ENCODE results near the gene SASH3.

The SASH3 gene

DNA sequence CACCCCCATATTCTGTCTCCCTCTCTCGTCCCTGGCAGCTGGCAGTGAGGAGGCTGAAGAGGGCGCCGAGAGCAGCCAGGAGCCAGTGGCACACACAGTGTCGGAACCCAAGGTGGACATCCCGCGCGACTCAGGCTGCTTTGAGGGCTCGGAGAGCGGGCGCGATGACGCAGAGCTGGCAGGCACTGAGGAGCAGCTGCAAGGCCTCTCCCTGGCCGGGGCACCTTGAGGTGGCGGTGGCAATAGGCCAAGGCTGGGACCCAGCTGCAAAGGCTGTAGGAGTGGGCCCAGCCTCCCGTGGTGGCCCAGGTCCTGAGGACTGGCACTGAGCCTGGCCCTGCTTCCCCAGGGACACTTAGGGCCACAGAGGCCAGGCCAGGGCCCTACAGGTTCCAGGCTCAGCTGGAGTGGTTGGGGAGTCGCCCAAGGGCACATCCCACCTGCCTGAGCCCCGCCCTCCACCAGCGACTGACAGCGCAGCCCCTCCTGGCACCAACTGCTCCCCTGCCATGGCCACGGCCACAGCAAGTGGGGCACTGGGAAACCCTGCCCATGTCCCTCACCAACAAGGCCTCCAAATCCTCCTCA is 13.9 kb downstream of the SASH3 start:
- H3K79me2 ChIP-seq (ENCODE audit: control insufficient read depth, insufficient read depth, low read length) = no peaks in the 10 kb centered on the region
- no peaks in the 10 kb centered on the region for H3K36me3 ChIP-seq (ENCODE audit: control insufficient read depth, insufficient read depth, low read length)
- no peak overlapping the region for H4K8ac ChIP-seq (ENCODE audit: low read depth, low read length)
- no CpG with 5 or more reads among the region's 20 CpGs for WGBS (ENCODE audit: extremely low coverage, insufficient coverage, low lambda C conversion rate)
- no peak overlapping the region for H3K23ac ChIP-seq (ENCODE audit: low read length)
- H3K4ac ChIP-seq (ENCODE audit: low read depth, low read length) = no peak overlapping the region
- no peak overlapping the region for H2BK120ac ChIP-seq (ENCODE audit: low read depth, low read length)
- no peak overlapping the region for H4K5ac ChIP-seq (ENCODE audit: low read length)
- H3K27me3 ChIP-seq (ENCODE audit: insufficient read depth, low read length, poor library complexity) = no peaks in the 10 kb centered on the region
- H3K4me1 ChIP-seq (ENCODE audit: control insufficient read depth, low read depth, low read length) = no peaks in the 10 kb centered on the region
- H2BK15ac ChIP-seq (replicated peaks; ENCODE audit: low read depth) = no peak overlapping the region
- H3K4me2 ChIP-seq (ENCODE audit: low read length) = no peak overlapping the region
- H3K27ac ChIP-seq (ENCODE audit: low read depth, low read length) = no peak overlapping the region
- H3K79me1 ChIP-seq (ENCODE audit: low read length) = no peaks in the 10 kb centered on the region
- no peak for DNase-seq
- H3K9ac ChIP-seq (ENCODE audit: low read length) = no peak overlapping the region
- no peak overlapping the region for H3K18ac ChIP-seq (ENCODE audit: low read length)
- H2BK5ac ChIP-seq (ENCODE audit: low read length) = no peak overlapping the region
- H3K4me3 ChIP-seq (ENCODE audit: low read length) = no peak overlapping the region
- no peak overlapping the region for H2AK5ac ChIP-seq (ENCODE audit: low read length)
- no peak overlapping the region for H3K56ac ChIP-seq (ENCODE audit: low read length)

DNA sequence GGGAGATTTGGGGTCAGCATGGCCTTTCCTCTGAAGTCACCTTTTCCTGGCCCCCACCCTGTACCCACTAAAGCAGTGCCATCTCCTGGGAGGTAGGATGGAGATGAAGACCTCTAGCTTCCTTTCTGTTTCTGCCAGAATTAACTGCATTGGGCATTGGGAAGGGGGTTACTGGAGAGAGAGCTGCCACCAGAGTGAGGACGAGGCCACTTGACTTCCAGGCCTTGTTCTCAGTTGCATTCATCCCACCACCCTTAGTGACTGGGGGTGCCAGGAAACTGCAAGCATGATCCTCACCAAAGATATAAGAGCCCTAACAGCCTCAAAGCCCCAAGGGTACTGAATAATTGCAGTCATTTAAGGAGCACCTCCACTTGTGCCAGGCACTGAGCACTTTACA is 15.8 kb downstream of the SASH3 start:
- H3K18ac ChIP-seq (ENCODE audit: low read length) = no peak overlapping the region
- H3K23ac ChIP-seq (ENCODE audit: low read length) = no peak overlapping the region
- no peak overlapping the region for H2BK5ac ChIP-seq (ENCODE audit: low read length)
- H3K4me3 ChIP-seq (ENCODE audit: low read length) = no peak overlapping the region
- no peak overlapping the region for H4K8ac ChIP-seq (ENCODE audit: low read depth, low read length)
- H3K36me3 ChIP-seq (ENCODE audit: control insufficient read depth, insufficient read depth, low read length) = no peaks in the 10 kb centered on the region
- no peak overlapping the region for H3K27ac ChIP-seq (ENCODE audit: low read depth, low read length)
- no peak overlapping the region for H2BK120ac ChIP-seq (ENCODE audit: low read depth, low read length)
- no peak overlapping the region for H2AK5ac ChIP-seq (ENCODE audit: low read length)
- no peaks in the 10 kb centered on the region for H3K27me3 ChIP-seq (ENCODE audit: insufficient read depth, low read length, poor library complexity)
- H3K79me2 ChIP-seq (ENCODE audit: control insufficient read depth, insufficient read depth, low read length) = no peaks in the 10 kb centered on the region
- no peak overlapping the region for H2BK15ac ChIP-seq (replicated peaks; ENCODE audit: low read depth)
- no peak overlapping the region for H4K5ac ChIP-seq (ENCODE audit: low read length)
- H3K56ac ChIP-seq (ENCODE audit: low read length) = no peak overlapping the region
- H3K4me2 ChIP-seq (ENCODE audit: low read length) = no peak overlapping the region
- no peak for DNase-seq
- H3K9ac ChIP-seq (ENCODE audit: low read length) = no peak overlapping the region
- H3K4ac ChIP-seq (ENCODE audit: low read depth, low read length) = no peak overlapping the region
- no peaks in the 10 kb centered on the region for H3K79me1 ChIP-seq (ENCODE audit: low read length)
- no CpG with 5 or more reads among the region's 1 CpG for WGBS (ENCODE audit: extremely low coverage, insufficient coverage, low lambda C conversion rate)
- no peaks in the 10 kb centered on the region for H3K4me1 ChIP-seq (ENCODE audit: control insufficient read depth, low read depth, low read length)

DNA sequence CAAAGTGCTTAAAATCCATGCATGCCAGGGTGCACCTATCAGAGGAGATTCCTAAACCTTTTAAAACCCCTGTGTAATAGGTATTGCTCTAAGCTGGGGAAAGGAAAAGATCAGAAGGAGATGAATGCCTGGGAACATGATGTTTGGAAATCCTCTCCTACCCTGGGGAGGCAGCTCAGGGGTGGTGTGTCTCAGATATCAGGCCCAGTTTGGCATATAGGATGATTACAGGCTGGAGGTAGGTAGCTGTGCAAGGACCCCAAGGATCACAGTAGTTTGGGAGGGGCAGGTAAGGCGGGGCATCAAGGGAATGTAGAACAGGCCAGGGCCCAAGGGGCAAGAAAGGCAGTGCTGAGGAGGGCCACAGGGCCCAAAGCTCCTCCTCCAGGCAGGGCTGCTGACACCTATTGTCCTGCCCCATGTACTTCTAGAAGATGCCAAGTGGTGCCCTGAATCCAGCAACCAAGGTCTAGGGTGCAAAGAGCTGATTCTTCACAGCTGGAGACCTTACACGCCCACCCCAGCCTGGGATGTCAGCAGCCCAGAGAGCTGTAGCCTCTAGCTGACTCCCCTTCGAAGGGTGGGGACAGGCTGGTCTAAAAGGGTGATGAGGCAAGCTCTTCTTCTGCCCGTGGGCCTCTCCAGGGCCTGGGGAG is 17.6 kb downstream of the SASH3 start:
- no peaks in the 10 kb centered on the region for H3K4me1 ChIP-seq (ENCODE audit: control insufficient read depth, low read depth, low read length)
- H2BK120ac ChIP-seq (ENCODE audit: low read depth, low read length) = no peak overlapping the region
- H3K36me3 ChIP-seq (ENCODE audit: control insufficient read depth, insufficient read depth, low read length) = no peaks in the 10 kb centered on the region
- H3K9ac ChIP-seq (ENCODE audit: low read length) = no peak overlapping the region
- no peak overlapping the region for H3K18ac ChIP-seq (ENCODE audit: low read length)
- H3K4me3 ChIP-seq (ENCODE audit: low read length) = no peak overlapping the region
- no peak overlapping the region for H3K27ac ChIP-seq (ENCODE audit: low read depth, low read length)
- DNase-seq = no peak
- H4K5ac ChIP-seq (ENCODE audit: low read length) = no peak overlapping the region
- no peak overlapping the region for H4K8ac ChIP-seq (ENCODE audit: low read depth, low read length)
- H3K27me3 ChIP-seq (ENCODE audit: insufficient read depth, low read length, poor library complexity) = no peaks in the 10 kb centered on the region
- no peak overlapping the region for H2AK5ac ChIP-seq (ENCODE audit: low read length)
- no CpG with 5 or more reads among the region's 4 CpGs for WGBS (ENCODE audit: extremely low coverage, insufficient coverage, low lambda C conversion rate)
- H2BK15ac ChIP-seq (replicated peaks; ENCODE audit: low read depth) = no peak overlapping the region
- H3K79me2 ChIP-seq (ENCODE audit: control insufficient read depth, insufficient read depth, low read length) = no peaks in the 10 kb centered on the region
- H3K4ac ChIP-seq (ENCODE audit: low read depth, low read length) = no peak overlapping the region
- H3K4me2 ChIP-seq (ENCODE audit: low read length) = no peak overlapping the region
- no peak overlapping the region for H3K23ac ChIP-seq (ENCODE audit: low read length)
- H3K56ac ChIP-seq (ENCODE audit: low read length) = no peak overlapping the region
- no peak overlapping the region for H2BK5ac ChIP-seq (ENCODE audit: low read length)
- no peaks in the 10 kb centered on the region for H3K79me1 ChIP-seq (ENCODE audit: low read length)

DNA sequence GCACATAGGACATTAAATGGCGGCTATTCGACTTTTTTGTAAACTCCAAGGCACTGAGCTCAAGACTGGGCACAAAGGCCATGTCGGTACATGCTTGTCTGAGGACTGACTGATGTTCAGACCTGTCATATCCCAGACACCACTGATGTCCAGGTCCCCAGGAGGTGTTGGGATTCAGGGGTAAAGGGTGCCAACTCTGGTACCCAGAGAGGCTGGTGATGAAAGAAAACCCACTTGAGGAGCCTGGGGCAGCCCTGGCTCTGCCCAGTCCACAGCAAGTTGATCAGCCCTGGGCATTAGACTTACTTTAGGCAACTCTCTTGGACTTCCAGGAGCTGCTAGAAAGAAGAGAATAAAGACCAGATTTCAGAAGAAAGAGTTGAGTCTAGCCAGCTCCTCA is 18.7 kb downstream of the SASH3 start:
- Histone ChIP-seq H3K4me2 (ENCODE audit: low read length) (no peak overlapping the region), H2BK120ac (ENCODE audit: low read depth, low read length) (no peak overlapping the region), H4K5ac (ENCODE audit: low read length) (no peak overlapping the region), H3K36me3 (ENCODE audit: control insufficient read depth, insufficient read depth, low read length) (no peaks in the 10 kb centered on the region), H3K4me1 (ENCODE audit: control insufficient read depth, low read depth, low read length) (no peaks in the 10 kb centered on the region), H3K79me2 (ENCODE audit: control insufficient read depth, insufficient read depth, low read length) (no peaks in the 10 kb centered on the region), H3K27ac (ENCODE audit: low read depth, low read length) (no peak overlapping the region), H3K9ac (ENCODE audit: low read length) (no peak overlapping the region), H3K18ac (ENCODE audit: low read length) (no peak overlapping the region), H2BK15ac (replicated peaks; ENCODE audit: low read depth) (no peak overlapping the region), H2BK5ac (ENCODE audit: low read length) (no peak overlapping the region), H3K23ac (ENCODE audit: low read length) (no peak overlapping the region), H3K4ac (ENCODE audit: low read depth, low read length) (no peak overlapping the region), H3K27me3 (ENCODE audit: insufficient read depth, low read length, poor library complexity) (no peaks in the 10 kb centered on the region), H3K56ac (ENCODE audit: low read length) (no peak overlapping the region), H3K4me3 (ENCODE audit: low read length) (no peak overlapping the region), H2AK5ac (ENCODE audit: low read length) (no peak overlapping the region), H4K8ac (ENCODE audit: low read depth, low read length) (no peak overlapping the region), H3K79me1 (ENCODE audit: low read length) (no peaks in the 10 kb centered on the region)
- DNase-seq = no peak
- no CpG with 5 or more reads among the region's 3 CpGs for WGBS (ENCODE audit: extremely low coverage, insufficient coverage, low lambda C conversion rate)

DNA sequence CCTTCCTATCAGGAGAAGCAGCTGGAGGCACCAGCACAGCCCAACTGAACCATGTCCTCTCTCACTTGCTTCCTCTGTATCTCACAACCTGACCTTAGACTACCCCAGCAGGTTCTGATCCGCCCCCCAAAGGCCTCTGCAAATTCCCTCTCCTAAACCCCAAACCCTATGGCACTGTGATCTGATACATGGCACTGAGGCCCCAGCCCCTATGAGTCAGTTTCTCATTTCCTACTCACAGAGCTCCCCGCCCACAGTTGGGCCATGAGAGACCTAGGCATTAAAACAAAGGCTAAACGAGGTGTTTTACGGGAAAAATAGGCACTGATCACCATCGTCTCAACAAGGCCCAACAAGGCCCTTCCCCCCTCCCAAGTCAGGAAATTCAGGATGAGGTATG is 19.1 kb downstream of the SASH3 start:
- Histone ChIP-seq H4K8ac (ENCODE audit: low read depth, low read length) (no peak overlapping the region), H2AK5ac (ENCODE audit: low read length) (no peak overlapping the region), H3K56ac (ENCODE audit: low read length) (no peak overlapping the region), H3K4me1 (ENCODE audit: control insufficient read depth, low read depth, low read length) (no peaks in the 10 kb centered on the region), H3K79me1 (ENCODE audit: low read length) (no peaks in the 10 kb centered on the region), H3K36me3 (ENCODE audit: control insufficient read depth, insufficient read depth, low read length) (no peaks in the 10 kb centered on the region), H3K9ac (ENCODE audit: low read length) (no peak overlapping the region), H4K5ac (ENCODE audit: low read length) (no peak overlapping the region), H3K27me3 (ENCODE audit: insufficient read depth, low read length, poor library complexity) (no peaks in the 10 kb centered on the region), H2BK15ac (replicated peaks; ENCODE audit: low read depth) (no peak overlapping the region), H2BK5ac (ENCODE audit: low read length) (no peak overlapping the region), H3K4me2 (ENCODE audit: low read length) (no peak overlapping the region), H3K23ac (ENCODE audit: low read length) (no peak overlapping the region), H3K4me3 (ENCODE audit: low read length) (no peak overlapping the region), H3K27ac (ENCODE audit: low read depth, low read length) (no peak overlapping the region), H3K4ac (ENCODE audit: low read depth, low read length) (no peak overlapping the region), H3K18ac (ENCODE audit: low read length) (no peak overlapping the region), H2BK120ac (ENCODE audit: low read depth, low read length) (no peak overlapping the region), H3K79me2 (ENCODE audit: control insufficient read depth, insufficient read depth, low read length) (no peaks in the 10 kb centered on the region)
- no CpG with 5 or more reads among the region's 5 CpGs for WGBS (ENCODE audit: extremely low coverage, insufficient coverage, low lambda C conversion rate)
- no peak for DNase-seq

DNA sequence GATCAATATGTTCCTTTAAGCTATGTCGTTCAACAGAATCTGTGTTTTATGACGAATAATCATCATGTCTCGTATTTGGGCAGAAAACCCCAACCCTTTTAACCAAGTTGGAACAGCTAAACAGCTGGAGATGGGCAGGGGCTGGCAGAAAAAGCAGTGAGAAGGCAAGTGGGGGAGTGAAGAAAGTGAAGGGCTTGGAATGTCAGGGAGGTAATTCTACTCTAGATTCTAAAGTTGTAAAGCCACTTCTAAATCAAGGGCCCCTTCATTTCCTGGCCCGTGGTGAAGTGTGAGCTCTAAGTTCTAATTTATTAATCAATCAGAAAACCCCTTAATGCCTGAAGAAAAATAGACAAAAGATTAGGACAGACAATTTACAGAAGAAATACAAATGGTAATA is 20.4 kb downstream of the SASH3 start:
- Histone ChIP-seq H4K8ac (ENCODE audit: low read depth, low read length) (no peak overlapping the region), H2AK5ac (ENCODE audit: low read length) (no peak overlapping the region), H3K23ac (ENCODE audit: low read length) (no peak overlapping the region), H3K18ac (ENCODE audit: low read length) (no peak overlapping the region), H3K9ac (ENCODE audit: low read length) (no peak overlapping the region), H4K5ac (ENCODE audit: low read length) (no peak overlapping the region), H3K27me3 (ENCODE audit: insufficient read depth, low read length, poor library complexity) (no peaks in the 10 kb centered on the region), H3K4ac (ENCODE audit: low read depth, low read length) (no peak overlapping the region), H3K4me3 (ENCODE audit: low read length) (no peak overlapping the region), H3K56ac (ENCODE audit: low read length) (no peak overlapping the region), H3K4me1 (ENCODE audit: control insufficient read depth, low read depth, low read length) (no peaks in the 10 kb centered on the region), H3K79me1 (ENCODE audit: low read length) (no peaks in the 10 kb centered on the region), H2BK5ac (ENCODE audit: low read length) (no peak overlapping the region), H2BK15ac (replicated peaks; ENCODE audit: low read depth) (no peak overlapping the region), H3K4me2 (ENCODE audit: low read length) (no peak overlapping the region), H2BK120ac (ENCODE audit: low read depth, low read length) (no peak overlapping the region), H3K27ac (ENCODE audit: low read depth, low read length) (no peak overlapping the region), H3K36me3 (ENCODE audit: control insufficient read depth, insufficient read depth, low read length) (no peaks in the 10 kb centered on the region), H3K79me2 (ENCODE audit: control insufficient read depth, insufficient read depth, low read length) (no peaks in the 10 kb centered on the region)
- DNase-seq = no peak
- WGBS (ENCODE audit: extremely low coverage, insufficient coverage, low lambda C conversion rate) = no CpG with 5 or more reads among the region's 4 CpGs

Data from mesendoderm (in vitro differentiated cells).